ENCODE measurements around the gene LRRC47. TPM values are rescaled to one million over a fixed set of nuclear protein-coding genes. Genes with fewer than 3 reads are reported as not detected.

LRRC47 gene
- total and polyA plus RNA-seq, 2 of the 13 experiments (the other 11 are each of a cell fraction or from before 2014, with no cell fraction given): 18.3 to 52.5 TPM

DNA sequence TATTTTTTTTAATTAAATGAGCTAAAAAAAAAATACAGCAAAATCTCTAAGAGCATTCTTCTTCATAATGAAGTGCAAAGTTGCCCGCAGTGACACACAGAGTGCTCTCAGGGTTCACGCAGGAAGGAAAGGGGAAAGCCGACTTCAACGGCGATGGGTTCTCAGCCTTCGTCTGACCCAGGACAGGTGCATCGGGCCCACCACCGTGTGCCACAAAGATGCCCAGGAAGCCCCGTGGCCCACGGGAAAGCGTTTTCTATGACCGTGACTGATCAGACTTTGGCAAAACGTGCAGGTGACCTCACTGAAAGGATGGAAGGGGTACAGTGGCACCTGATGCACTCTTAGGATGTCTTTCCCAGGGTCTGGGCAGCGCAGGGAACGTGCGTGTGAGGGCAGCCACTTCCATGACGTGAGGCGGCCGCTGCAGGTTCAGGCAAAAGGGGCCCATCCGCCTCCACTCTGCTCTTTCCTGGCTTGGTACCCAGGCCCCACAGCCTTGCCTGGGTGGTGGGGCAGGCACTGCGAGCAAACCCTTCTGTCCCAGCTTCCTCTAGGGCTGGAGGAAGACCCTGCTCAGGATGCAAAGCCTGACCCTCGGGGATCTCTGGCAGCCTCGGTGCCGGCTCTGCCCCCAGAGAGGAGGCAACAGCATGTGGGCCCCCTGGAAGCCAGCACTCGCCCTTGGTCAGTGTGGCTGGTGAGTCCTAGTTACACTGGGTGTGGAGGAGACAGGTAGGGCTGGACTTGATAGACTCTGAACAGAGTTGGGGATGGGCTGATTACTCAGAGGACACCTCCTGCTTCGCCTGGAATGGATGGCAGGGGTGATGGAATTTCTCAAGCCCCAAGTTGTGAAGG, 8.3 kb downstream of the LRRC47 start:
- Histone ChIP-seq H3K9ac (ENCODE audit: insufficient read depth, low read depth, low read length) (no peak overlapping the region), H3K4me1 (ENCODE audit: insufficient read depth, low read length) (peaks cover 27% of the 10 kb centered on the region), H3K4me3 (replicated peaks in 1 of 3; ENCODE audit: insufficient read depth in 1 of 3, low read depth in 2 of 3, low read length in 3 of 3) (no peak overlapping the region), H3K79me2 (ENCODE audit: insufficient read depth, low read length) (peaks cover 28% of the 10 kb centered on the region), H3K9me3 (ENCODE audit: low read length) (no peaks in the 10 kb centered on the region), H3K4me2 (ENCODE audit: low read depth, low read length) (no peak overlapping the region), H3K27ac (ENCODE audit: extremely low read length, insufficient read depth, low read length) (no peak overlapping the region), H2AFZ (ENCODE audit: low read length) (no peak overlapping the region), H3K36me3 (replicated peaks in 1 of 2; ENCODE audit: control insufficient read depth in 1 of 2, insufficient read depth in 2 of 2, low read length in 2 of 2) (peaks cover 14 to 46% of the 10 kb centered on the region in 2 experiments), H4K20me1 (ENCODE audit: insufficient read depth, low read length) (0 out of 2 replicates have a peak, but pooled peaks cover 7% of the 10 kb centered on the region), H3K27me3 (ENCODE audit: control insufficient read depth in 1 of 2, insufficient read depth in 2 of 2, low read length in 2 of 2) (no peaks in the 10 kb centered on the region)
- no TSS peak for BruUV-seq (replicated peaks)
- CTCF ChIA-PET (ENCODE audit: low intra/inter-chr PET ratio, low total read pairs): no interaction called here
- ATAC-seq: no peak
- intact Hi-C loops (cut with micrococcal nuclease; ENCODE audit: unreplicated experiment): no loop called here
- TF ChIP-seq NRL (CRISPR knock-in tag; IDR thresholded peaks at IDR 0.05; ENCODE audit: borderline replicate concordance) (0 out of 2 replicates have a peak, but pooled peaks have one; percentile 30), ZNF646 (CRISPR knock-in tag; IDR thresholded peaks at IDR 0.05) (no peak)
- 92% methylated on average over 17 of the region's 26 CpGs for WGBS (ENCODE audit: low lambda C conversion rate)
- no peak for FAIRE-seq
- POLR2A ChIA-PET: interaction anchor here (1.0 to 1.6 kb wide), 2 partner anchors 8 to 12 kb away, joined by 3 to 4 read pairs; partner anchors contain the start of gene LRRC47
- no peak for DNase-seq (ENCODE audit: low spot score)
- in situ Hi-C loops (cut with HindIII; ENCODE audit: extremely low pct_ligation_motif_present, low pct_unique_long_range_greater_than_20kb): no loop called here
